ENCODE results near the gene ROR2.

DNA sequence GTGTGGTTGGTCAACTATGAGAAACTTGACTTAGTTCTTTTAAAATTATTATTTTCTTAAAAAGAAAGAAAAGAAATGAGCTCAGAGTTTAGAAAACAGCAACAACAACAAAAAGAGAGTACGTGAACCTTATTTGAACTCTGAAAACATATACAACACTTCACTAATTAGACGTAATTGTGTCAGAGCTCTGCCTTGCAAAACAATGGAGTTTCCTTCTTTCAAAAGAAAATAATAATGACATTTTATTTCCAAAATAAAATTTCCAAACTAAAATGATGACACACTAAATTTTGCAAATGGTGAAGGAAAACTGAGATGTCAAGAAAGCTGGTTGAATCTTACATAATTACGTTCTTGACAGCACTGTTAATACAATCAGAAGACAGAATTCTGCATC, 15.4 kb downstream of the ROR2 start:
- TF ChIP-seq EZH2phosphoT487 (IDR thresholded peaks at IDR 0.05; ENCODE audit: unreplicated experiment) (no peak), POLR2AphosphoS5 (IDR thresholded peaks at IDR 0.05; ENCODE audit: low read depth) (no peak), CREB1 (CRISPR knock-in tag; IDR thresholded peaks at IDR 0.05; ENCODE audit: low read depth) (no peak), EZH2 (IDR thresholded peaks at IDR 0.05; ENCODE audit: low read depth, unreplicated experiment) (no peak)
- TF ChIP-seq, protein P1, sequence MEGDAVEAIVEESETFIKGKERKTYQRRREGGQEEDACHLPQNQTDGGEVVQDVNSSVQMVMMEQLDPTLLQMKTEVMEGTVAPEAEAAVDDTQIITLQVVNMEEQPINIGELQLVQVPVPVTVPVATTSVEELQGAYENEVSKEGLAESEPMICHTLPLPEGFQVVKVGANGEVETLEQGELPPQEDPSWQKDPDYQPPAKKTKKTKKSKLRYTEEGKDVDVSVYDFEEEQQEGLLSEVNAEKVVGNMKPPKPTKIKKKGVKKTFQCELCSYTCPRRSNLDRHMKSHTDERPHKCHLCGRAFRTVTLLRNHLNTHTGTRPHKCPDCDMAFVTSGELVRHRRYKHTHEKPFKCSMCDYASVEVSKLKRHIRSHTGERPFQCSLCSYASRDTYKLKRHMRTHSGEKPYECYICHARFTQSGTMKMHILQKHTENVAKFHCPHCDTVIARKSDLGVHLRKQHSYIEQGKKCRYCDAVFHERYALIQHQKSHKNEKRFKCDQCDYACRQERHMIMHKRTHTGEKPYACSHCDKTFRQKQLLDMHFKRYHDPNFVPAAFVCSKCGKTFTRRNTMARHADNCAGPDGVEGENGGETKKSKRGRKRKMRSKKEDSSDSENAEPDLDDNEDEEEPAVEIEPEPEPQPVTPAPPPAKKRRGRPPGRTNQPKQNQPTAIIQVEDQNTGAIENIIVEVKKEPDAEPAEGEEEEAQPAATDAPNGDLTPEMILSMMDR (conservative IDR thresholded peaks at IDR 0.05; ENCODE audit: low read depth in 2 of 2) = no peak
- TF ChIP-seq, protein P2, sequence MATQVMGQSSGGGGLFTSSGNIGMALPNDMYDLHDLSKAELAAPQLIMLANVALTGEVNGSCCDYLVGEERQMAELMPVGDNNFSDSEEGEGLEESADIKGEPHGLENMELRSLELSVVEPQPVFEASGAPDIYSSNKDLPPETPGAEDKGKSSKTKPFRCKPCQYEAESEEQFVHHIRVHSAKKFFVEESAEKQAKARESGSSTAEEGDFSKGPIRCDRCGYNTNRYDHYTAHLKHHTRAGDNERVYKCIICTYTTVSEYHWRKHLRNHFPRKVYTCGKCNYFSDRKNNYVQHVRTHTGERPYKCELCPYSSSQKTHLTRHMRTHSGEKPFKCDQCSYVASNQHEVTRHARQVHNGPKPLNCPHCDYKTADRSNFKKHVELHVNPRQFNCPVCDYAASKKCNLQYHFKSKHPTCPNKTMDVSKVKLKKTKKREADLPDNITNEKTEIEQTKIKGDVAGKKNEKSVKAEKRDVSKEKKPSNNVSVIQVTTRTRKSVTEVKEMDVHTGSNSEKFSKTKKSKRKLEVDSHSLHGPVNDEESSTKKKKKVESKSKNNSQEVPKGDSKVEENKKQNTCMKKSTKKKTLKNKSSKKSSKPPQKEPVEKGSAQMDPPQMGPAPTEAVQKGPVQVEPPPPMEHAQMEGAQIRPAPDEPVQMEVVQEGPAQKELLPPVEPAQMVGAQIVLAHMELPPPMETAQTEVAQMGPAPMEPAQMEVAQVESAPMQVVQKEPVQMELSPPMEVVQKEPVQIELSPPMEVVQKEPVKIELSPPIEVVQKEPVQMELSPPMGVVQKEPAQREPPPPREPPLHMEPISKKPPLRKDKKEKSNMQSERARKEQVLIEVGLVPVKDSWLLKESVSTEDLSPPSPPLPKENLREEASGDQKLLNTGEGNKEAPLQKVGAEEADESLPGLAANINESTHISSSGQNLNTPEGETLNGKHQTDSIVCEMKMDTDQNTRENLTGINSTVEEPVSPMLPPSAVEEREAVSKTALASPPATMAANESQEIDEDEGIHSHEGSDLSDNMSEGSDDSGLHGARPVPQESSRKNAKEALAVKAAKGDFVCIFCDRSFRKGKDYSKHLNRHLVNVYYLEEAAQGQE (IDR thresholded peaks at IDR 0.05; ENCODE audit: unreplicated experiment) = no peak
- TF ChIP-seq, protein P3, sequence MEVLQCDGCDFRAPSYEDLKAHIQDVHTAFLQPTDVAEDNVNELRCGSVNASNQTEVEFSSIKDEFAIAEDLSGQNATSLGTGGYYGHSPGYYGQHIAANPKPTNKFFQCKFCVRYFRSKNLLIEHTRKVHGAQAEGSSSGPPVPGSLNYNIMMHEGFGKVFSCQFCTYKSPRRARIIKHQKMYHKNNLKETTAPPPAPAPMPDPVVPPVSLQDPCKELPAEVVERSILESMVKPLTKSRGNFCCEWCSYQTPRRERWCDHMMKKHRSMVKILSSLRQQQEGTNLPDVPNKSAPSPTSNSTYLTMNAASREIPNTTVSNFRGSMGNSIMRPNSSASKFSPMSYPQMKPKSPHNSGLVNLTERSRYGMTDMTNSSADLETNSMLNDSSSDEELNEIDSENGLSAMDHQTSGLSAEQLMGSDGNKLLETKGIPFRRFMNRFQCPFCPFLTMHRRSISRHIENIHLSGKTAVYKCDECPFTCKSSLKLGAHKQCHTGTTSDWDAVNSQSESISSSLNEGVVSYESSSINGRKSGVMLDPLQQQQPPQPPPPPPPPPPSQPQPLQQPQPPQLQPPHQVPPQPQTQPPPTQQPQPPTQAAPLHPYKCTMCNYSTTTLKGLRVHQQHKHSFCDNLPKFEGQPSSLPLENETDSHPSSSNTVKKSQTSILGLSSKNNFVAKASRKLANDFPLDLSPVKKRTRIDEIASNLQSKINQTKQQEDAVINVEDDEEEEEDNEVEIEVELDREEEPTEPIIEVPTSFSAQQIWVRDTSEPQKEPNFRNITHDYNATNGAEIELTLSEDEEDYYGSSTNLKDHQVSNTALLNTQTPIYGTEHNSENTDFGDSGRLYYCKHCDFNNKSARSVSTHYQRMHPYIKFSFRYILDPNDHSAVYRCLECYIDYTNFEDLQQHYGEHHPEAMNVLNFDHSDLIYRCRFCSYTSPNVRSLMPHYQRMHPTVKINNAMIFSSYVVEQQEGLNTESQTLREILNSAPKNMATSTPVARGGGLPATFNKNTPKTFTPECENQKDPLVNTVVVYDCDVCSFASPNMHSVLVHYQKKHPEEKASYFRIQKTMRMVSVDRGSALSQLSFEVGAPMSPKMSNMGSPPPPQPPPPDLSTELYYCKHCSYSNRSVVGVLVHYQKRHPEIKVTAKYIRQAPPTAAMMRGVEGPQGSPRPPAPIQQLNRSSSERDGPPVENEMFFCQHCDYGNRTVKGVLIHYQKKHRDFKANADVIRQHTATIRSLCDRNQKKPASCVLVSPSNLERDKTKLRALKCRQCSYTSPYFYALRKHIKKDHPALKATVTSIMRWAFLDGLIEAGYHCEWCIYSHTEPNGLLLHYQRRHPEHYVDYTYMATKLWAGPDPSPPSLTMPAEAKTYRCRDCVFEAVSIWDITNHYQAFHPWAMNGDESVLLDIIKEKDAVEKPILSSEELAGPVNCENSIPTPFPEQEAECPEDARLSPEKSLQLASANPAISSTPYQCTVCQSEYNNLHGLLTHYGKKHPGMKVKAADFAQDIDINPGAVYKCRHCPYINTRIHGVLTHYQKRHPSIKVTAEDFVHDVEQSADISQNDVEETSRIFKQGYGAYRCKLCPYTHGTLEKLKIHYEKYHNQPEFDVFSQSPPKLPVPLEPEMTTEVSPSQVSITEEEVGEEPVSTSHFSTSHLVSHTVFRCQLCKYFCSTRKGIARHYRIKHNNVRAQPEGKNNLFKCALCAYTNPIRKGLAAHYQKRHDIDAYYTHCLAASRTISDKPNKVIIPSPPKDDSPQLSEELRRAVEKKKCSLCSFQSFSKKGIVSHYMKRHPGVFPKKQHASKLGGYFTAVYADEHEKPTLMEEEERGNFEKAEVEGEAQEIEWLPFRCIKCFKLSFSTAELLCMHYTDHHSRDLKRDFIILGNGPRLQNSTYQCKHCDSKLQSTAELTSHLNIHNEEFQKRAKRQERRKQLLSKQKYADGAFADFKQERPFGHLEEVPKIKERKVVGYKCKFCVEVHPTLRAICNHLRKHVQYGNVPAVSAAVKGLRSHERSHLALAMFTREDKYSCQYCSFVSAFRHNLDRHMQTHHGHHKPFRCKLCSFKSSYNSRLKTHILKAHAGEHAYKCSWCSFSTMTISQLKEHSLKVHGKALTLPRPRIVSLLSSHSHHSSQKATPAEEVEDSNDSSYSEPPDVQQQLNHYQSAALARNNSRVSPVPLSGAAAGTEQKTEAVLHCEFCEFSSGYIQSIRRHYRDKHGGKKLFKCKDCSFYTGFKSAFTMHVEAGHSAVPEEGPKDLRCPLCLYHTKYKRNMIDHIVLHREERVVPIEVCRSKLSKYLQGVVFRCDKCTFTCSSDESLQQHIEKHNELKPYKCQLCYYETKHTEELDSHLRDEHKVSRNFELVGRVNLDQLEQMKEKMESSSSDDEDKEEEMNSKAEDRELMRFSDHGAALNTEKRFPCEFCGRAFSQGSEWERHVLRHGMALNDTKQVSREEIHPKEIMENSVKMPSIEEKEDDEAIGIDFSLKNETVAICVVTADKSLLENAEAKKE (CRISPR knock-in tag; IDR thresholded peaks at IDR 0.05) = no peak

Measured in GM23338 (cell line).